ENCODE results near the gene MED12.

Gene MED12

DNA sequence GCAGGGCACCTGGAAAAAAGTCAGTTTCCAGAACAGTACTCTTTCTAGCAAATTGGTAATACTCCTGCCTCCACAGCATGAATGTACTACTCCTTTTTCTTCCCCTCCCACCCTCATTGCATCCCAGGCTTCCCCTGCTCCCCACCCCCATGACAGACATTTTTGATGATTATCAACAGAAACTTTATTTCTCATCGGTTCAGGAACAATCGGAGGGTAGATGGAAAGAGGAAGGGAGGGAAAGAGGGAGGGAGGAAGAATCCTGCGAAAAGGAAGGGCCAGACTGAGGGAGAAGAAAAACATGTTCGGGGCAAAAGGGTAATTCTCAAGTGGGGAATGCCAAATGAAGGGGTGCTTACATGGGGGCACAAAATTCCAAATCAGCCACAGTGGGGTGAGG is 11.2 kb upstream of the MED12 start:
- DNase-seq (ENCODE audit: low read depth) = no peak
- no peak overlapping the region for H3K4me3 ChIP-seq (ENCODE audit: low read depth, low read length)
- TF ChIP-seq, protein P1, sequence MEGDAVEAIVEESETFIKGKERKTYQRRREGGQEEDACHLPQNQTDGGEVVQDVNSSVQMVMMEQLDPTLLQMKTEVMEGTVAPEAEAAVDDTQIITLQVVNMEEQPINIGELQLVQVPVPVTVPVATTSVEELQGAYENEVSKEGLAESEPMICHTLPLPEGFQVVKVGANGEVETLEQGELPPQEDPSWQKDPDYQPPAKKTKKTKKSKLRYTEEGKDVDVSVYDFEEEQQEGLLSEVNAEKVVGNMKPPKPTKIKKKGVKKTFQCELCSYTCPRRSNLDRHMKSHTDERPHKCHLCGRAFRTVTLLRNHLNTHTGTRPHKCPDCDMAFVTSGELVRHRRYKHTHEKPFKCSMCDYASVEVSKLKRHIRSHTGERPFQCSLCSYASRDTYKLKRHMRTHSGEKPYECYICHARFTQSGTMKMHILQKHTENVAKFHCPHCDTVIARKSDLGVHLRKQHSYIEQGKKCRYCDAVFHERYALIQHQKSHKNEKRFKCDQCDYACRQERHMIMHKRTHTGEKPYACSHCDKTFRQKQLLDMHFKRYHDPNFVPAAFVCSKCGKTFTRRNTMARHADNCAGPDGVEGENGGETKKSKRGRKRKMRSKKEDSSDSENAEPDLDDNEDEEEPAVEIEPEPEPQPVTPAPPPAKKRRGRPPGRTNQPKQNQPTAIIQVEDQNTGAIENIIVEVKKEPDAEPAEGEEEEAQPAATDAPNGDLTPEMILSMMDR (IDR thresholded peaks at IDR 0.05; ENCODE audit: low read depth, low read length, missing control alignments) = no peak

DNA sequence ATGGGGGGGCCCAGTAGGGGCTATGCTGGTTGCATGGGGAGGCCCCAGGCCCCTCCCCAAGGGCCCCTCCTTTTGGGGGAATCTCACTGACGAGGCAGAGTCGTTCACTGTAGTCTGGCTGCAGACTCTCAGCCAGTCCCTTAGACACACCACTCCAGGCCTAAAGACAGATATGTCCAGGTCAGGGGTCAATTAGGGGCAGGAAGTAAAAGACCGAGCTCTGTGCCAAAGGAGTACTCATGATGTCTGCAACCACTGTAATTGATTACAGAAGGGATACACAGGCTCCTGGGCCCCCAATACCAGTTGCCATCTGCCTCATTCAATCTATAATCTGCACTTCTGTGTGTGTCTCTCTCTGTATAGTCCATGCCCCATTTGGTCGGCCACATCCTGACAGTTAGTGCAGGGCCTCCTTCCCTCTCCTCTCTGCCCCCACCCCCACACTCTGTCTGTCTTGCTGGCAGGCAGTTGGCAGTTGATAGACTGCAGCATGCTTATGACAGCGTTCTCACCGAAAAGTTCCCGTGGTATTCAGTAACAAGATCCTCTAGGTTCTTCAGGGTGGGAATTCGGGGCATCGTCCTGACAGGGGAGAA is 10.5 kb upstream of the MED12 start:
- TF ChIP-seq, protein P1 (IDR thresholded peaks at IDR 0.05; ENCODE audit: low read depth, low read length, missing control alignments) = no peak
- DNase-seq (ENCODE audit: low read depth) = no peak
- H3K4me3 ChIP-seq (ENCODE audit: low read depth, low read length) = no peak overlapping the region; the same call in 1 of the 2 replicates

DNA sequence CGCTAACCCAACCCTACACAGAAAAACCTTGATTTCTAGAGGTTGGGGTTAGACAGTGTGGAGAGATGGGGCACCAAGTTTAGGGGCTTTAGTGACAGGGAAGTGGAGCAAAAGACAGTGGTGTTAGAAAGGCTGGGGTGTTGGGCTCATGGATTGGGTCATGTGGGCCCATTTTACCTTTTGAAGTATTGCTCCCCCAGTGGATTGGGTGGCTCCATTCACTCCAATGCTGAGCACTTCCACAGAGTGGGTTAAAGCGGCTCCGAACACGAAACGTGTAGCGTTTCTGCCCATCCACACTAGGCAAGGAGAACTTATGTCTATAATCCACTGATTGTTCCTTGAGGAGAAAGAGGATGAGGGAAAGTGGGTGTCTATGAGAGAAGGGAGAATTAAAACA is 9.3 kb upstream of the MED12 start:
- DNase-seq (ENCODE audit: low read depth) = no peak
- TF ChIP-seq, protein P1 (IDR thresholded peaks at IDR 0.05; ENCODE audit: low read depth, low read length, missing control alignments) = no peak
- peak overlapping the region; percentile 71 for H3K4me3 ChIP-seq (ENCODE audit: low read depth, low read length)

DNA sequence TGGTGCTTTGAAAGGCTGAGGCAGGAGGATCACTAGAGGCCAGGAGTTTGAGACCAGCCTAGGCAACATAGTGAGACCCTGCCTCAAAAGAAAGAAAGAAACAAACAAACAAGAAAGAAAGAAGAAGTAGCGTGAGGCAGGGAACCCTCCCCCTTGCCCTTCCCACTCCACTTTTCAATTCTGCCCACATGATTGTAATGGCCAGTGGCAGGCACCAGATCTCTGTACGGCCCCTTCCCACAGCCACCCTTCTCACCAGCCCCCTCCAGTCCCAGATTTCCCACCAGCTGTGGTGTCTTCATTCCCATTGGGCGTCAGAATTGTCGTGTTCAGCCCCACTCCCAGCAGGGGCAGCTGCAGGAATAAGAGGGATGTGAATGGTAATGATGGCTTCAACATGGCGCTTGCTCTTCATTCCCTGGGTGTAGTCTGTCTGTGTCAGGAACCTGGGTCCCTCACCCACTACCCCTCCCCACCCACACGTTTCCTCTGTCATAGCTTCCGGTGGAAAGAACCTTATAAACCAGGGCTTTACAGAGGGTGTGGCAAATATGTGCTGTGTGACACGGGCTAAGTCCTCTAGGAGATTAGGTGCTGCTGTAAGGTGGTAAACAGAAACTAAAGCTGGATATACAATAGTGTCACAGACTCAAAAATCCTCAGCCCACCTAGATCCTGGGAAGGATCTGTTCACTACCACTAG is 7.1 kb upstream of the MED12 start, which contains the start of gene IL2RG:
Gene IL2RG (minus strand): TSS at position 437 of the 703 bp plus-strand sequence. CDS start 38 bp downstream, at position 399.
- H3K4me3 ChIP-seq (ENCODE audit: low read depth, low read length) = peak within 1 kb of the TSS; percentile 71
- DNase-seq (ENCODE audit: low read depth) = peak; percentile 77
- TF ChIP-seq, protein P1 (IDR thresholded peaks at IDR 0.05; ENCODE audit: low read depth, low read length, missing control alignments) = no peak

DNA sequence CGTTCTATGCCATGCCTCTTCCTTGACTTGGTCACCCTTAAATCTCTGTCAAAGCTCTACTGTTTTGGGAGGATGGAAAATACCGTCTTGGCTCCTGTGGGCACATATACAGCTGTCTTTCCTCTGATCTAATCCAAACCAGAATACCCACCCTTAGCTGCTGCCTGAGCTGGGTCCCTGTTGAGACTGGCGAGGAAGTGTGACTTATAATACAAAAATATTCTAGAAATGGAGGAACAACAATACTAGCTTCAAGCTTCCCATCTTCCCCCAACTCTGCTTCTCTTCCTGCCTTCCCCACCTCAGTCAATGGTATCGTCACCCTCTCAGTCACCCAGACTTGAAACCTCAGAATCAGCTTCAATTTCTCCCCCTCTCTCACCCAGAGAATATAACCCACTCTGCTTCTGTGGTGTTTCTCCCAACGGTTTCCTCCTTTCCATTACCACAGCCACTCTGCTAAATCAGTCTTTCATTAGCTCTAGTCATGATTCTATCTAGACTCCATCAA is 6.4 kb upstream of the MED12 start:
- no peak for DNase-seq (ENCODE audit: low read depth)
- peak overlapping the region; percentile 71 for H3K4me3 ChIP-seq (ENCODE audit: low read depth, low read length)
- TF ChIP-seq, protein P1 (IDR thresholded peaks at IDR 0.05; ENCODE audit: low read depth, low read length, missing control alignments) = no peak

DNA sequence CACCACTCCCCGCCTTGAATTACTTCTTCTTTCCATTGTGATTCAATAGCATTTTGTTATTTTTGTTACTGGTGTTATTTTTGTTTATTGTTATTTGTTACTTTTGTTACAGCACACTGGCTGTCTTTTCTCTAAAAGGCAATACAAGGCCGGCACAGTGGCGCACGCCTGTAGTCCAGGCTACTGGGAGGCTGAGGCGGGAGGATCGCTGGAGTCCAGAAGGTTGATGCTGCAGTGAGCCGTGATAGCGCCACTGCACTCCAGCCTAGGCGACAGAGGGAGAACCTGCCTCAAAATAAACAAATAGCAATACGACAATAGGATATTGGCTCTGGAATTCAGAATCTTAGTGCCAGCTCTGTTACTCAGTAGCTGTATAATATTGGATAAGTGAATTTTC is 1.0 kb upstream of the MED12 start:
- DNase-seq (ENCODE audit: low read depth) = no peak
- TF ChIP-seq, protein P1 (IDR thresholded peaks at IDR 0.05; ENCODE audit: low read depth, low read length, missing control alignments) = no peak
- no peak overlapping the region for H3K4me3 ChIP-seq (ENCODE audit: low read depth, low read length)

Data from GM12864 (cell line).